C4-2B (cell line): Measurements from ENCODE around the gene TRDN.

Source experiments
- CTCF ChIP-seq: fragments of 450-650 bp; conservative IDR thresholded peaks from 2 replicates; pipeline ENCODE4 v1.5.1; 2017; ENCODE audit warnings: mild to moderate bottlenecking
- ZFX ChIP-seq: fragments of 450-650 bp; IDR thresholded peaks from 2 replicates; pipeline ENCODE4 v1.6.1; 2017

- TF ChIP-seq CTCF (no peak), ZFX (no peak)
Measured at GRCh38 chr6:123636782-123637181, at the start of gene TRDN.
